ENCODE results near the gene RASGEF1C. TPM values are rescaled to one million over a fixed set of nuclear protein-coding genes. Genes with fewer than 3 reads are reported as not detected.

Gene RASGEF1C
- not detected for total RNA-seq

GRCh38 chr5:180209137-180209581 is at the start of gene RASGEF1C:
Gene RASGEF1C (minus strand): TSS chr5:180209211. CDS start chr5:180138052, 71,159 bp downstream.
- no peak for DNase-seq (ENCODE audit: low spot score)

- DNase-seq (ENCODE audit: low spot score), result no peak
These were observed 44.2 kb upstream of the RASGEF1C start for GRCh38 chr5:180253036-180253824.

- DNase-seq (ENCODE audit: low spot score), result no peak
These were observed 42.9 kb upstream of the RASGEF1C start for GRCh38 chr5:180251887-180252286.

GRCh38 chr5:180251141-180251540 is 42.1 kb upstream of the RASGEF1C start:
- DNase-seq (ENCODE audit: low spot score), result no peak

- DNase-seq (ENCODE audit: low spot score), result no peak
These were observed 41.3 kb upstream of the RASGEF1C start for GRCh38 chr5:180250329-180250728.

GRCh38 chr5:180241600-180241999 is 32.6 kb upstream of the RASGEF1C start:
- DNase-seq (ENCODE audit: low spot score), result no peak

GRCh38 chr5:180238631-180239030 is 29.6 kb upstream of the RASGEF1C start:
- no peak for DNase-seq (ENCODE audit: low spot score)

GRCh38 chr5:180235846-180236245 is 26.8 kb upstream of the RASGEF1C start:
- DNase-seq (ENCODE audit: low spot score), result no peak

GRCh38 chr5:180235077-180235476 is 26.1 kb upstream of the RASGEF1C start:
- DNase-seq (ENCODE audit: low spot score), result no peak

GRCh38 chr5:180234271-180234670 is 25.3 kb upstream of the RASGEF1C start:
- no peak for DNase-seq (ENCODE audit: low spot score)

- no peak for DNase-seq (ENCODE audit: low spot score)
These were observed 24.7 kb upstream of the RASGEF1C start for GRCh38 chr5:180233729-180234128.

- DNase-seq (ENCODE audit: low spot score), result no peak
These were observed 21.0 kb upstream of the RASGEF1C start for GRCh38 chr5:180230017-180230416.

GRCh38 chr5:180222056-180222455 is 13.0 kb upstream of the RASGEF1C start:
- DNase-seq (ENCODE audit: low spot score), result no peak

GRCh38 chr5:180217797-180218196 is 8.8 kb upstream of the RASGEF1C start:
- DNase-seq (ENCODE audit: low spot score), result no peak

- DNase-seq (ENCODE audit: low spot score), result no peak
These were observed 7.7 kb upstream of the RASGEF1C start for GRCh38 chr5:180216646-180217171.

- no peak for DNase-seq (ENCODE audit: low spot score)
These were observed 7.0 kb upstream of the RASGEF1C start for GRCh38 chr5:180215783-180216630.

GRCh38 chr5:180214870-180215770 is 6.1 kb upstream of the RASGEF1C start:
- DNase-seq (ENCODE audit: low spot score), result no peak

- DNase-seq (ENCODE audit: low spot score), result no peak
These were observed 4.7 kb upstream of the RASGEF1C start for GRCh38 chr5:180213657-180214207.

GRCh38 chr5:180213256-180213600 is 4.2 kb upstream of the RASGEF1C start:
- DNase-seq (ENCODE audit: low spot score), result no peak

- no peak for DNase-seq (ENCODE audit: low spot score)
These were observed 3.6 kb upstream of the RASGEF1C start for GRCh38 chr5:180212363-180213255.

- no peak for DNase-seq (ENCODE audit: low spot score)
These were observed 2.7 kb upstream of the RASGEF1C start for GRCh38 chr5:180211761-180212035.
